OCI-LY3 (cell line): Measurements from ENCODE around the gene PML.

Experiments used
- EZH2phosphoT487 ChIP-seq: fragments of 200-600 bp; shearing (Covaris generic); IDR thresholded peaks from 2 replicates; pipeline ENCODE4 v1.6.1; 2018; ENCODE audit warnings: antibody characterized with exemption, mixed run types, low read depth
- TF ChIP-seq, protein P1 (sequence below): fragments of 200-600, 300-600 bp; sonication (generic); IDR thresholded peaks from 2 replicates; pipeline ENCODE4 v1.5.1; 2014; ENCODE audit warnings: antibody characterized with exemption, low read length, low read depth

DNA sequence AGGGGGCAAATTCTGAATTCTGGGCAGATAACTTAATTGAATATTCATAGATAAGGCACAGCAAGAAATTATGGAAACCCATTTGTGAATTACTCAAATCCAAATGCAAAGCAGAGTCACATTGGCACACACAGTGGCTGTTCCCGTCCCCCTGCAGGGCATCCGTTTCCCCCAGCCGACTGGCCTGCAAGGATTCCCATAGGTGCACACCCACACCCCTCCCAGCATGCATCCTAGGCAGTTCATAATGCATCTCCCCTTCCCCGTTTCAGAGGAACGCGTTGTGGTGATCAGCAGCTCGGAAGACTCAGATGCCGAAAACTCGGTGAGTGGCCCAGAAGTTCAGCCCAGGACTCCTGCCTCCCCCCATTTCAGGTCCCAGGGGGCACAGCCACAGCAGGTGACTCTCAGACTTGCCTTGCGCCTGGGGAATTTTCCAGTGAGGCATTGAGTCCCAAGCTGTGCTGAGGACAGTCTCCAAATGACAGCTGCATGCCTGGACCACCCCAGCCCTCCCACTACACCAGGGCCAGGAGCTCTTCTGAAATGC lies 39.8 kb downstream of the PML start:
- TF ChIP-seq, protein P1, sequence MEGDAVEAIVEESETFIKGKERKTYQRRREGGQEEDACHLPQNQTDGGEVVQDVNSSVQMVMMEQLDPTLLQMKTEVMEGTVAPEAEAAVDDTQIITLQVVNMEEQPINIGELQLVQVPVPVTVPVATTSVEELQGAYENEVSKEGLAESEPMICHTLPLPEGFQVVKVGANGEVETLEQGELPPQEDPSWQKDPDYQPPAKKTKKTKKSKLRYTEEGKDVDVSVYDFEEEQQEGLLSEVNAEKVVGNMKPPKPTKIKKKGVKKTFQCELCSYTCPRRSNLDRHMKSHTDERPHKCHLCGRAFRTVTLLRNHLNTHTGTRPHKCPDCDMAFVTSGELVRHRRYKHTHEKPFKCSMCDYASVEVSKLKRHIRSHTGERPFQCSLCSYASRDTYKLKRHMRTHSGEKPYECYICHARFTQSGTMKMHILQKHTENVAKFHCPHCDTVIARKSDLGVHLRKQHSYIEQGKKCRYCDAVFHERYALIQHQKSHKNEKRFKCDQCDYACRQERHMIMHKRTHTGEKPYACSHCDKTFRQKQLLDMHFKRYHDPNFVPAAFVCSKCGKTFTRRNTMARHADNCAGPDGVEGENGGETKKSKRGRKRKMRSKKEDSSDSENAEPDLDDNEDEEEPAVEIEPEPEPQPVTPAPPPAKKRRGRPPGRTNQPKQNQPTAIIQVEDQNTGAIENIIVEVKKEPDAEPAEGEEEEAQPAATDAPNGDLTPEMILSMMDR = no peak
- no peak for TF ChIP-seq EZH2phosphoT487
